ENCODE measurements around the gene PKIG. TPM values are rescaled to one million over a fixed set of nuclear protein-coding genes. Genes with fewer than 3 reads are reported as not detected.
"Not testable (repeated sequence)": the region's sequence is repeated elsewhere in the genome, so short reads cannot be mapped to it uniquely, and the experiment has no call there.

The PKIG gene
- total RNA-seq = 151 and 182 TPM in 2 replicates

DNA sequence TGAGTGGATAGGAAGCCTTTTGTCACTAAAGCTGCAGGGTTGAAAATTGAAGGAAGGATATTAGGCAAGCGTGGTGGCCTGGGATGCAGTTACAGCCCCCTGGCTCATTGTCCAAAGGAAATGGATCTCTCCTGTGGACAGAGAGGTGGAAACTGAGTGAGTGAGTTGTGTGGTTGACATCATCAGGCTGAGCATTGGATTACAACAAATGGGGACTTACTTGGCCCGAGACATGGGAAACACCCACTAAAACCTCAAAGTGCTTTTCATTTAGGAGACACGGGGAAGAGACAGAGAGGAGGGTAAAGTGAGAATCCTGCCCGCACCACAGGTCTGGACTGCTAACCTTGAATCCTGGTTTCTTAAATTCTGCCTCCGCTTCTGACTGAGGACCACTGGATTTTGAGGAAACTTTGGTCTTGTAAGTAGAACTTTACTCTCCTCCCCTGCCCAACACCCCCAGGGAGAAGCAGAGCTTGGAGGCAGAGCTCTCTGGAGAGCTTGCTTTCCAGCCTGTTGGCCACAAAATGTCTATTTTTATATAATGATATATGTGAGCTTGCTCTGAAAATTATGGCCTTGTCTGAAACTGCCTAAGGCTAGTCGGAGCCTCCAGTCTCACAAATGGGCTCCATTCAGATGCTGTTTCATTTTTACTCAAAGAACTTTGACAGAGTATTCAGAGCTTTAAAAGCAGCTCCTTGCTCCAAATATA, at the start of gene PKIG:
Gene PKIG, plus strand, starts transcription at position 269 of the 715 bp plus-strand sequence. CDS start 31,978 bp downstream, outside the sequence.
- DNase-seq (ENCODE audit: low read depth in 2 of 2) = peak; percentile 98

DNA sequence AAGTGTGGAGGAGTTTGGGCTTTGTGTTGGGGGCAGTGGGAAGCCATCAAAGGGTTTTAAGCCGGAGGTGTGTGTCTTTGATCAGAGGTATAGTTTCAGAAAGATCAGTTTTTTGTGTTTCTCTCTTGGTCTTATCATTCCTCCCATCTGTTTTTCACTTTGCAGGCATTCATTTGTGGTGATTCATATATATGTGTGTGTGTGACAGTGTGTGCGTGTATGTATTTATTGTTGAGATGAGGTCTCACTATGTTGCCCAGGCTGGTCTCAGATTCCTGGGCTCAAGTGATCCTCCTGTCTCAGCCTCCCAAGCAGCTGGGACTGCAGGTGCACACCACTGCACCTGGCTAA, 49.4 kb upstream of the PKIG start:
- peak in 1 of 2 donors; percentile 73 for DNase-seq (ENCODE audit: low read depth in 2 of 2)

DNA sequence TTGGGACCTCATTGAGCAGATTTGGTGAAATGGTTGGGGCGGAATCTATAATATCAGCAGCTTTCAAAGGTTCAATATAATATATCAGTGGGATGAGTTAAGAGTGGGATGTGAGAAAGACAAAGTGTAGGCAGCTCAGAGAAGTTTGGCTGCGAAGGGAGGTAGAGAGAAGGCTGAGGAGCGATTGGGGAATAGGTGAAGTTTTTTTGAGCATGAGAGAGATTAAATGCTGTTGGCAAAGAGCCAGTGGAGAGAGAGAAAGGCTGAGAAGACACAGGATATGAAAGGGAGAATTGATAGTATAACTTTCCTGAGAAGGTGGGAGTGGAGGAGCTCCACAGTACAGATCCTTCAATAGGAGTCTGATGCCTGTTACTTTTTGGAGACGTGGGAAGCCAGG, 48.5 kb upstream of the PKIG start:
- DNase-seq (ENCODE audit: low read depth in 2 of 2) = no peak

DNA sequence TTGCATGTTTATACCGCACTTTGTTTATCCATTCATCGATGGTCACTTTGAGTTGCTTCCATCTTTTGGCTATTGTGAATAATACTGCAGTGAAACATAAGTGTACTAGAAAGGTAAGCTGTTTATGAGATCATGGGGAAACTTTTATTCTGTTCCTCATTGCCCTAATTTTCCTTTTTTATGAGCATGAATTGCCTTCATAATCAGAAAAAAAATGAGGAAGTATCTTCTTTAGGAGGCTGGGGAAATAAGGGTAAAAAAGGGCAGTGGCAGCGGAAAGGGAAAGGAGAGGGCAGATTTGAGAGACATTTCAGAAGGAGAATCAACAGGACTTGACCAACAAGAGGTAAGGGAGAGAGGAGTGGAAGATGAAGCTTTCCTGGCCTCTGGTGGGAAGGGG, 46.2 kb upstream of the PKIG start:
- DNase-seq (ENCODE audit: low read depth in 2 of 2) = no peak

DNA sequence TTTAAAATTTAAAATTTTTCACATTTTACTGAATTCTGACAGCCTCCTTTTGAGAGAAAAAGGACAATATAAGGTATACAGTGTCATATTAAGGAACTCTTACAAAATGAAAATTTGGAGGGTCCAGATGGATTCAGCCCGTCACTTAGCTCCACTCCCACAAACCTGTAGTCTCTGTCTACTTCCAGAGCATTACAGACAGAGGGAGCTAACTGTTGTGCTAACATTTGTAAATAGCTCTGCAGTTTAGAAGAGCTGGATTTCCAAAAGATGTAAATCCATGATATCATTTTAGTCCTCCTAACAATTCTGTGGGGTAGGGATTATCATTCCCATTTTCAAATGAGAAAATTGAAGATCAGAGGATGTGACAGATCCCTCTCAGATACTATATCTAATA, 44.4 kb upstream of the PKIG start:
- no peak for DNase-seq (ENCODE audit: low read depth in 2 of 2)

DNA sequence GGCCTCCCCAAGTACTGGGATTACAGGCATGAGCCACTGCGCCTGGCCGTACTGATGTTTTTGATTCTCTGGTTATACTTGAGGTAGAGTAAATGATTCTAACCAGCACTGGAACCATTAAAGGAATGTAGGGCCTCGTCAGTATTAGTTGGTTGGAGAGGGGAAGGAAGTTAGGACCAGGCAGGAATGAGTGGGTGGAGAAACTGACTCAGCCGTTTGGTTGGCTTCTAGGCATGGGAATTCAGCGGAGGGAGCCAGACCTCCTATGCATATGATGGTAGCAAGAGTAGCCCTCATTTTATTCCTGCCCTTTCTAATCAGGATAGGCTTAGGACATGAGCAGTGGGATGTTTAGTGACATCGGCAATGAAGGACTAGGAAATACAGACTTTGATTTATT, 41.5 kb upstream of the PKIG start:
- peak; percentile 52 to 81 for DNase-seq (ENCODE audit: low read depth in 2 of 2)

DNA sequence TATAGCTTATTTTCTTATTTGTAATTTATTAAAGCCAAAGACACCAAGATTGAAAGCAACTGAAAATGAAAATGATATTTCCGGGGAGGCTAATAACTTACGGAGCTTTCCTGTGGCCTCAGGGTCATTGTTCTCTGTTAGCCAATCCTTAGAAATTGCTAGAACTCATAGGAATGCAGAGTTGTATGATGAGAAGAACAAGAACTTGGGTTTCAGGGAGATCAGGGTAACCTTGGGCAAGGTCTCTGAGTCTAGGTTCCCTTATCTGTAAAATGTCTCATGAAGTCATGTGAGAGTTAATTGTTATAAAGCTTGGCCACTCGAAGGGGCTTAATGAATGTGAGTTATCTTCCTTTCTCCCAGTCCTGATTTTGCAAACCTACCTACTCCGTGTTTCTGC, 40.4 kb upstream of the PKIG start:
- DNase-seq (ENCODE audit: low read depth in 2 of 2) = no peak

DNA sequence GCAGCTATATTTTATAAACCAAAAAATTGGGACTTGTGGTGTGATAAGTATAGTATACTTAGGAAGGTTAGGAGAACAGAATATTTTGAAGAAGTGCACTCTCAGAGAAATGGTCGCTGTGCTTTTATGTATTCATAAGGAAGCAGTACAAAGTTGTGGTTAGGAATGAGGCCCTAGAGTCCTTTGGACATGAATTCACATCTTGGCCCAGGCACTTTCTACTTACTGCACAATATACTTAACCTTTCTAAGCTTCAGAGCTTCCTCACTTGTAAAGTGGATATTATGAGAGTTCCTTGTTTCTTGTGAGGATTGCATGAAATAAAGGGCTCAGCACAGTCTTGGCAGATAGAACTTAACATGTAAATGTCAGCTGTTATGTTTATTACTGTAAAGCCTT, 39.5 kb upstream of the PKIG start:
- DNase-seq (ENCODE audit: low read depth in 2 of 2) = no peak

DNA sequence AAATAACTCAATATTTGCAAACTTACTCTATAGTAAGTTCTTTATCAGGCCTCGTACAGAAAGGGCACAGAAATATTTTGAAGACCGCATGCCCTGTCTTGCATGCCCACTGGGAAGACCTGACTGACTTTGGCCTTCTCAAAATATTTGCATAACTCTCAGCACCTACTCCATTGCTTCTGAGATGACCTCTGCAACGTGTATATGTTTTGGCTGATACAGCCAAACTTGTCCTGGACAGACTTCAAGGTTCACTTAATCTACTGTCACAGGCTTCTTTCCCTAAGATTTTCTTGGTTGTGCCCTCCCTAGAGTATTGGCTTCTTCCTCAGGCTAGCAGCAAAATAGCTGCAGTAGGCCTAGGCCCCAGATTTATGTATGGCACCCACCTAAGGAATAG, 39.0 kb upstream of the PKIG start:
- no peak for DNase-seq (ENCODE audit: low read depth in 2 of 2)

DNA sequence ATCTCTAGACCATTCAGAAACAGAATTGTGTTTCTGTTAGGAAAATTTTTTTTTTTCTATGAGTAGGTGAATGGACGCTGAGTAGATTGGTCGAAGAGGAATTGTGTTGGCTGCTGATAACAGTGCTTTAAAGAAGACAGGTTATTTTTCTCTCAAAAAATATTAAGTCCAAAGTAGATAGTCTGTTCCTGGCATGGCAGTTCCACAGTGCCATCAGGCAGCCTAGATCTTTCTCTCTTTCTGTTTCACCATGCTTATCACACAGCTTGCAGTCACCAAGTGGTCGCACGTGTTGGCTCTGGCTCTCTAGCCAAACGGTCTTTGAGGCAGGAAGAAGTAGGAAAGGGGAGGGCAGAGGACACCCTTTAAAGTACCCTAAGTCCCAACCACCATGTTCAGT, 38.1 kb upstream of the PKIG start:
- DNase-seq (ENCODE audit: low read depth in 2 of 2) = no peak

DNA sequence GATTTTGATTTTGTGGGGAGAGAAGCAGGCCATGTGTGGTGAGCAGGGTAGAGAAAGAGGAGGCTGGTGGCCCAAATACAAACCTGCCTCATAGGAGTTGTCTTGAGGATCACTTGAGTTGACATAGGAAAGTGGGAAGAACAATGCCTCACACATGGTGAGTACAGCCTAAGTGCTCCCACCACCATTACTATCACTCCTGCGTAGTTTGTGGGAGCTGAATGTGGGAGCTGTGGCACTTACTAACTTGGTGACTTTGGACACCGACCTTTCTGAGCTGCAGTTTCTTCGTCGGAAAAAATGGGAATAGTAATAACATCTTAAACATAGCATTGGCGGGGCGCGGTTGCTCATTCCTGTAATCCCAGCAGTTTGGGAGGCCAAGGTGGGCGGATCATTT, 35.0 kb upstream of the PKIG start:
- no peak for DNase-seq (ENCODE audit: low read depth in 2 of 2)

DNA sequence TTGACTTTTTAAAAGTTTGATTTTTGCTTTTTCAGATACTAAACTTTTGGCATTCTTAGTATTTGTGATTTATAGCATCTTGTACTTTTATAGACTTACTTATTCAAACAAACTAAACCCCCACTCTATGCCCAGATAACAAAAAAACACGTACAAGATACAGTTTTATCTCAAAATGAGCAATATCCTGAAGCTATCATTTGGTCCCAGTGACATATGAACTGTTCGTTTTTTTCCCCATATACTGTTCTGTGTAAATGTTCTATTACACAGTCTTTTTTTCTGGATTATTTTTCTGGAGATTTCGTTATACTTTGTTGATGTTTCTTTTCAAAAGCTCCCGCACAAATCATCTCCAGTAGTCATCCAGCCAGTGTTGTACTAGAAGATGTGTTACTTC, 33.3 kb upstream of the PKIG start:
- peak in 1 of 2 donors; percentile 63 for DNase-seq (ENCODE audit: low read depth in 2 of 2)

DNA sequence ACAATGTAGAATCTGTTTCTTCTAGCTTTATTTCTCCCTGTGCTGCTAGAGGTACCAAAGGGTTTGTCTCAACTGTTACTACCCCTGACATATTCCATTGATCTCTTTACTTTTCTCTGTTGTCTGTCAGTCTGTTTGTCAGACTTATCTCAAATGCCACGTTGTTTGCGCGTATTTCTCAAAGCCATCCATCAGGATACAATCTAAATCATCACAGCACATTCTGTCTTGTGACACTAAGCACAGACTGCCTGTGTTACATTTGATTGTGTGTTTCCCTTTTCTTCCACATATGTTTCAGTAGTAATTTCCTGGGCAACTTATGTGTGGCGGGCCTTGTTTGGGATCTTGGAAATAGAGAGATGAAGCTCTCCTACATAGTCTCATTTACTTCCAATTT, 30.3 kb upstream of the PKIG start:
- DNase-seq (ENCODE audit: low read depth in 2 of 2) = no peak

DNA sequence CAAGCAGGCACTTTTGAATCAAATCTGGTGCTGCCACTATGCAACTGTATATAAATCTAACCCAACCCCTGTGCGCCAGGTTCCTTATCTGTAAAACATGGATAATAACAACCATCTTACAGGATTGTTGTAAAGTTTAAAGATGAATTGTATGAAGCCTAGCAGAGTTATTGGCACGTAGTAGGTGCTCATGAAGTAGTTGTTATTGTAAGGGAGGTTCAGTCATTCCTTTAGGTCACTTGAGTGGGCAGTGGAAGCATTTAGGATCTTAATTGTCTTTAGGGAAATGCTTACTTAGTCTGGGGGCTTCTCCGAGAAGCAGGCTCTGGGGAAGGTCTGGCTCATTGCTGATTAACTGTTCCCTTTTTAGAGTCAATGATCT, 29.8 kb upstream of the PKIG start:
- no peak for DNase-seq (ENCODE audit: low read depth in 2 of 2)

DNA sequence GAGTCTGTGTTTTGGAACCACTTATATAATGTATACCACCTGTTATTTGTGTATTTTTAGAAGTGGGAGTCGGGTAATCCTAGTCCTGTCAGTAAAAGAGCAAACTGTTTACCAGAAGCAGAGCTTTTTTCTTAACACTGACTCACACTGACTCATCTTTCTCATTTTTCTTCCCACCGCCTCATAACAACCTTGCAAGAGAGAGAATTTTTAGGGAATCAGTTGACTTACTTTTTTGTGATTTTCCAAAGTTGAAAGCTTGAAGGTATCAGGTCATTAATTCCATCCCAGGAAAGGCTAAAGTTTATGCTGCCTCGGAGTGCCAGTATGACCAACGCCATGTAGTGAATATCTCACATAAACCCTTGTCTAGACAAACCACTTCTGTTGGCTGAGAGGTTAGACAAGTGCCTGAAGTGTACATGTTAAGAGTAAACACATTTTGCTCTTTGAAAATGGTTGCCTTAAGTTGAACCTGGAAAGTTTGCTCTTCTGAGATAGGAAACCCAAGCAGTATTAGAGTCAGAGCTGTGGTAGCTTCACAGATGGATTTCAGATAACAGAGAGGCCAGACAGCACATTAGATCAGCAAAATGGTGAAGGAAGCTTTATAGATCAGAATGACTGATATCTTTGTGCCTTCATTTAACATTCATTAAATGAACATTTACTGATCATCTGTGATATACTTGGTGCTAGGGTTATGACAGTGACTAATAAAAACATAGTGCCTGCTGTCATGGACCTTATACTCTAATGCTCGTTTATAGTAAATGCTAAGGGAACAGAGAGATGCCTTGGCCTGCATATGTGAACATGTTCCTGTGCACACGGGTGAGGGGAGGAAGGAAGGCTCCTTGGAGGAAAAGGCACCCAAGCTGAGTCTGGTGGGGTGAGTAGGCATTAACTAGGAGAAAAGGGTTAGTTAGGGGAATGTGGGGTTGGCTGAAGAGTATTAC, 29.1 kb upstream of the PKIG start:
- peak in 1 of 2 donors; percentile 91 for DNase-seq (ENCODE audit: low read depth in 2 of 2)

DNA sequence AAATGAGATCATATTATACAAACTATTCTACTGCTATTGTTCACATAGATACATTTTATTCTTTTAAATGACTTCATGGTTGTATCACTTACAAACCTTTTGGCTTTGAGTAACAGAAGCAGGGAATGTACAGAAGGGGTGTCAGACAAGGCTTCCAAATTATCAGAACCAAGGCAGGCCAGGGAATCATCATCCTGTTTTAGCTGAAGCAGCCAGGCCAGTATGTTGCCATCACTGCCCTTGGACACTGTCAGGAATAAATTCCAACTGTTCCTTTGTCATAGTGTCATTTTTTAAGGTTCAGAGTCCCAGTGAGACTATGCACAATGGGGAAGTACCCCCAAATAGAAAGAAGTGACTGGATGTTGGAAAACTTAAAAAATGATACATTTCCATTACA, 23.1 kb upstream of the PKIG start:
- no peak for DNase-seq (ENCODE audit: low read depth in 2 of 2)

DNA sequence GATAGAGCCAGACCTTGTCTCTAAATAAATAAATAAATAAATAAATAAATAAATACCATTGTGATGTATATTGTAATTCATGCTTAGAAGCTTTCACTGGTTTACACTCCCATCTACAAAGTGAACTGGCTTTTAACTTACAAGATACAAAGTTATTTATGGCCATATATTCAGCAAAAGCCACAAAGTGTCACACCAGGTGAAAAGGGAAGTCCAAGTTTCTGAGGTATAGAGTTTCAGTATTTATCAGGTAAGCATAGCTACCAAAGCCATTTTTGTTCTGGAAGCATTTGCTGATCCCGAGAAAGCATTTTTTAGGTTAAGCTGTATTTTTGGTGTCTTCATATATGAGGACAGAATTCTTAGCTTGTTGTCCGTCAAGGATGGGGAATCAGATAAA, 22.1 kb upstream of the PKIG start:
- no peak for DNase-seq (ENCODE audit: low read depth in 2 of 2)

DNA sequence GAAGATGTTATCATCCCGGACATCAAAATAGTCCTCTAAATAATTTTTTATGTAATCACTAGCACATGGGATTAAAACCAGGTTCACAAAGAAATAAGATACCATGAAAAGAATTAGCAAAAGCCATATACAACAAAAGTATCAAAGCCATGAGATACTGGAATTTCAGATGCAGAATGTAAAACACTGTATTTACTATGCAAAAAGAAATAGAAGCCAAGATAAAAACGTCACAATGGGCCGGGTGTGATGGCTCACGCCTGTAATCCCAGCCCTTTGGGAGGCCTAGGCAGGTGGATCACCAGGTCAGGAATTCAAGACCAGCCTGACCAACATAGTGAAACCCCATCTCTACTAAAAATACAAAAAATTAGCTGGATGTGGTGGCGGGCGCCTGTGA, 21.6 kb upstream of the PKIG start:
- not testable (repeated sequence) for DNase-seq (ENCODE audit: low read depth in 2 of 2)

DNA sequence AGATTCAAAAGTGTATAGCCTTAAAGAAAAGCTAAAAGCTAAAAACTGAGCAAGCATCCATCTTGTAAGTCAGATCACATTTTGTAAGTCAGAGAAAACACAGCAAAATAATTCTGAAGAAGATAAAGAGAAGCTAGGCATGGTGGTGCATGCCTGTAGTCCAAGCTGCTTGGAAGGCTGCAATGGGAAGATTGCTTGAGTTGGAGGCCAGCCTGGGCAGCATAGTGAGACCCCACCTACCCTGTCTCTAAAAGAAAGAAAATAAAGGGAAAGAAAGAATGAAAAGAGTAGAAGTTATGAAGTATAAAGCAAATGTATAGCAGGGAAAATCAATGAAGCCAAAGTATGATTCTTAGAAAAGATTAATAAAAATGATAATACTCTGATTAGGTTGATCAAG, 20.5 kb upstream of the PKIG start:
- DNase-seq (ENCODE audit: low read depth in 2 of 2) = no peak

DNA sequence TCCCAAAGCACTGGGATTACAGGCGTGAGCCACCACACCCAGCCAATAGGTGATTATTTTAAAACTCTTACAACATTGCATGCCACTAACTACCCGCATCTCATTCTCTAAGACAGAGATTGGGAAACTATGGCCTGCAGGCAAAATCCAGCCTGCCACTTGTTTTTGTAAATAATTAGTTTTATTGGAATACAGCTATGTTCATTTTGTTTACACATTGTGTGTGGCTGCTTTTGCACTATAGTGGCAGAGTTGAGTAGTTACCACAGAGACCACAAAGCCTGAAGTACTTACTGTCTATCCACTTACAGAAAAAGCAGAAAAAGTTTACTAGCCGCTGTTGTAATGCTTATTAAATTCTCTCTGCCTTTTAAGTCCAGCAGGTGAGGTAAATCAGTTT, 16.4 kb upstream of the PKIG start:
- DNase-seq (ENCODE audit: low read depth in 2 of 2) = no peak

DNA sequence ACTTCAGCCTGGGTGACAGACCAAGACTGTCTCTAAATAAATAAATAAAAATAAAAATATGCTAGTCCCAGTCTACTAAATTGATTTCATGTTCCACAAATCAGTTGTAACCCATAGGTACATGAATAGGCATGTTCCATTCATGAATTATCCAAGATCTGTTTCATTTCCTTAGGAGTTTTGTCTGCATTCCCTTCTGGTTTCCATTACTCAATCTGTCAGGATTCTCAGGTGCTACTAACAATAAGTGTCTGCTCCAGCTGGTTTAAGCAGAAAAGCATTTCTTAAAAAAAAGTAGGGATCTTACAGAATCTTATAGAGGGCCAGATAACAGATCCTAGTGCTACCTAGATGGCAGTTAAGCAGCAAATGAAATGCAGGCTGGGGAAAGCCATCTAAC, 15.6 kb upstream of the PKIG start:
- no peak for DNase-seq (ENCODE audit: low read depth in 2 of 2)

DNA sequence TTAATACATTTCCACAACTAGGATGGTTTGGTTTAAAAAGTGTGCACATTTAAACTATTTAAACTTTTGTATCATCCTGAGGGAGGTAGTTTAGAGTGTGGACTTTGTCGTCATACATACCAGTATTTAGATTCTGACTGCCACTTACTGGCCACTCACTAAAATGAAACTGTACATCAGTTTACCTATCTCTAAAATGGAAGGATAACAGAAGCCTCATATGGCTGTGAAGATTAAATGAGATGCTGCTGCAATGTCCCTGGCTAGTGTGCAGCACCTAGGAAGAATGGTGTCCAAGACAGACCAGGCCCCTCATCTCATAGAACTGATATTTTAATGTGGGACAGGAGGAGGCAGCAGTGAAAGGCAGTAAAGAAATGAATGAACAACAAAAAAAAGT, 12.0 kb upstream of the PKIG start:
- no peak for DNase-seq (ENCODE audit: low read depth in 2 of 2)

DNA sequence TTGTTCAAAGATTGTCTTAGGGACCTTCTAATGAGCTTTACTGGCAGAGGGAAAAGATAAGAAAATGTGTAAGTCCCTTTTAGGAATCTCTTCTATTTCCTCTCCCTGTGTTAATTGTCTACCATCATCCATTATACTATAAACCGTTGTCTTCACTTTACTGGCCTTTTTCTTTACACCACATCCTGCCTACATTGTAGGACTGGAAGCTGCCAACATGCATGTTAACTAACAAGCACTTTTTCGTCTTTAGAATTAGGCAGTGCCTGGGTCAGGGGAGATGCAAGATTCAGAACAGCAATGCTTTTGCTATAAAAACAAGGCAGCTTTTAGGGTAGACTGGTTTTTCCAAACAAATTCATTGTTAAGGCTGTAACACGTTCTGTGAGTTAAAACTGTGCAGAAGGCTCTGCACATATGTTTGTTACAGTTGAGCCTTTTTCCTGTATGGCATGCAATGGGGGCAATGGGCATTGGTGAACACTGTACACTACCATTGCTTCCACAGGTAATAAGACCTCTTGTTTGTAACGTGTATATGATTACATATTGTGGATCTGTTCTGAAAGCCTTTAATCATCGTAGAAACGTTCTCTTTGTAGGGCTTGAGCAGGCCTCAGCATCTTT, 10.9 kb upstream of the PKIG start:
- no peak for DNase-seq (ENCODE audit: low read depth in 2 of 2)
